ENCODE measurements around the gene INTS4. TPM values are rescaled to one million over a fixed set of nuclear protein-coding genes. Genes with fewer than 3 reads are reported as not detected.
A peak's percentile ranks its signal among the peaks of the same experiment; 100 is the strongest.

Gene INTS4
- polyA plus RNA-seq, 1 of the 3 experiments (the other 2 are of a cell fraction), result 23.0 TPM

DNA sequence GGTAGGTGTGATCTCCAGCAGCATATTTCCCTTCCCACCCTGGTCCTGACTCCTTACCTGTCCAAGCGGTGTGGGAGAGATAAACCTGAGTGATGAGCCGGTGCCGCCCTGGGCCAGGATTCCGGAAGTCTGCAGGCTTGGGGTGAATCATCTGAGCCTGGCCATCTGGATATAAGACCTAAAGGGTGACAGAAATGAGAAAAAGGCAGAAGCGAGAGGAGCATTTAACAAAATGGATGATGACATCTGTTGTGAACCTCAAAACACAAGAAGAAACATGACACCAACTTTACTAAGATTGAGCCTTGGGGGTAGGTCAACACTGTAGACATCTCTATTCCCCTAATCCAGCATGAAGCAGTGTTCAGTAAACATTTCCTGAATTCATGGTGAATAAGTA, 110.7 kb downstream of the INTS4 start (continued):
- TF ChIP-seq TAF1 (IDR thresholded peaks at IDR 0.05; ENCODE audit: borderline replicate concordance, low read depth, low read length) (no peak), NRF1 (IDR thresholded peaks at IDR 0.05; ENCODE audit: low read depth, low read length) (no peak)
- TF ChIP-seq, protein P1, sequence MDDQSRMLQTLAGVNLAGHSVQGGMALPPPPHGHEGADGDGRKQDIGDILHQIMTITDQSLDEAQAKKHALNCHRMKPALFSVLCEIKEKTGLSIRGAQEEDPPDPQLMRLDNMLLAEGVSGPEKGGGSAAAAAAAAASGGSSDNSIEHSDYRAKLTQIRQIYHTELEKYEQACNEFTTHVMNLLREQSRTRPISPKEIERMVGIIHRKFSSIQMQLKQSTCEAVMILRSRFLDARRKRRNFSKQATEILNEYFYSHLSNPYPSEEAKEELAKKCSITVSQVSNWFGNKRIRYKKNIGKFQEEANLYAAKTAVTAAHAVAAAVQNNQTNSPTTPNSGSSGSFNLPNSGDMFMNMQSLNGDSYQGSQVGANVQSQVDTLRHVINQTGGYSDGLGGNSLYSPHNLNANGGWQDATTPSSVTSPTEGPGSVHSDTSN (IDR thresholded peaks at IDR 0.05), result peak; percentile 50; the same call in 1 of the 2 replicates
- TF ChIP-seq, protein P2, sequence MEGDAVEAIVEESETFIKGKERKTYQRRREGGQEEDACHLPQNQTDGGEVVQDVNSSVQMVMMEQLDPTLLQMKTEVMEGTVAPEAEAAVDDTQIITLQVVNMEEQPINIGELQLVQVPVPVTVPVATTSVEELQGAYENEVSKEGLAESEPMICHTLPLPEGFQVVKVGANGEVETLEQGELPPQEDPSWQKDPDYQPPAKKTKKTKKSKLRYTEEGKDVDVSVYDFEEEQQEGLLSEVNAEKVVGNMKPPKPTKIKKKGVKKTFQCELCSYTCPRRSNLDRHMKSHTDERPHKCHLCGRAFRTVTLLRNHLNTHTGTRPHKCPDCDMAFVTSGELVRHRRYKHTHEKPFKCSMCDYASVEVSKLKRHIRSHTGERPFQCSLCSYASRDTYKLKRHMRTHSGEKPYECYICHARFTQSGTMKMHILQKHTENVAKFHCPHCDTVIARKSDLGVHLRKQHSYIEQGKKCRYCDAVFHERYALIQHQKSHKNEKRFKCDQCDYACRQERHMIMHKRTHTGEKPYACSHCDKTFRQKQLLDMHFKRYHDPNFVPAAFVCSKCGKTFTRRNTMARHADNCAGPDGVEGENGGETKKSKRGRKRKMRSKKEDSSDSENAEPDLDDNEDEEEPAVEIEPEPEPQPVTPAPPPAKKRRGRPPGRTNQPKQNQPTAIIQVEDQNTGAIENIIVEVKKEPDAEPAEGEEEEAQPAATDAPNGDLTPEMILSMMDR (IDR thresholded peaks at IDR 0.05), result no peak

DNA sequence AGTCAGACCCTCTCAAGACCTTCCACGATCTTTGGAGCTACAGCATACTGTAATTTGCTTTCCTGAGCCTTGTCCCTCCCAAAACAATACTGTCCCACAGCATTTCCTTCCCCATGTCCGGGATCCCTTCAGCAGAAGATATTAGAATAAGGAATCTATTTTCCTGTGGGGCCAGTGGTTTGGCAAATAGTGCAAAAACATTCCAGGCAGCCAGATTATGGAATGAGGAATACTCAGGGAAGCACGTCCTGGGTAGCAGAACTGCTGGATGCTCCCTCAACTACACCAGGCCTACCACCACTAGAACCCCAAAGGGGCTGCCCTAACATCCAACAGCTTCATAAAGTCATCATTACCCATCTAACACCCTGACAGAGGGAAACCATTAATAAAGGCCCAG, 112.1 kb downstream of the INTS4 start:
- Histone ChIP-seq H3F3A (replicated peaks; ENCODE audit: insufficient read depth) (peaks cover 13% of the 10 kb centered on the region), H3K27me3 (ENCODE audit: insufficient read depth) (no peaks in the 10 kb centered on the region), H3K9ac (no peak overlapping the region), H3K9me3 (no peaks in the 10 kb centered on the region), H3K27ac (ENCODE audit: low read depth in 2 of 2, low read length in 1 of 2) (no peak overlapping the region), H3K4me1 (ENCODE audit: control insufficient read depth in 1 of 2, insufficient read depth in 2 of 2, low read depth in 1 of 2, low read length in 1 of 2) (peaks cover 9 to 16% of the 10 kb centered on the region in 2 experiments; a peak in 1 of 4 replicates), H3K4me2 (no peak overlapping the region), H4K20me1 (ENCODE audit: insufficient read depth) (no peaks in the 10 kb centered on the region), H3K9me2 (no peaks in the 10 kb centered on the region), H3K36me3 (replicated peaks in 1 of 2; ENCODE audit: control insufficient read depth in 1 of 2, insufficient read depth in 2 of 2, low read length in 1 of 2) (peaks cover 13 to 36% of the 10 kb centered on the region in 2 experiments), H2AFZ (ENCODE audit: low read depth) (no peak overlapping the region), H3K4me3 (ENCODE audit: low read depth in 2 of 2, low read length in 1 of 2) (no peak overlapping the region), H3K79me2 (ENCODE audit: insufficient read depth) (no peaks in the 10 kb centered on the region)
- WGBS (ENCODE audit: low lambda C conversion rate), result 86% methylated on average over 3 of the region's 3 CpGs
- no peak for DNase-seq
- ChIA-PET POLR2A (no interaction called here), CTCF (interaction anchor here (0.5 to 1.1 kb wide), 2 partner anchors 58 to 89 kb away, joined by 3 to 4 read pairs; no protein-coding TSS in a partner anchor)
- TF ChIP-seq YY1 (IDR thresholded peaks at IDR 0.05; ENCODE audit: low read depth) (no peak), POLR2AphosphoS5 (IDR thresholded peaks at IDR 0.05; ENCODE audit: low read depth, low read length) (no peak), GABPA (IDR thresholded peaks at IDR 0.05; ENCODE audit: low read depth) (no peak), SMC3 (IDR thresholded peaks at IDR 0.05; ENCODE audit: low read depth, low read length) (no peak), MXI1 (IDR thresholded peaks at IDR 0.05; ENCODE audit: low read depth, low read length) (no peak), FOXM1 (IDR thresholded peaks at IDR 0.05; ENCODE audit: low read depth) (no peak), ELF1 (IDR thresholded peaks at IDR 0.05) (no peak), JUND (IDR thresholded peaks at IDR 0.05) (no peak)
- TF ChIP-seq, protein P3, sequence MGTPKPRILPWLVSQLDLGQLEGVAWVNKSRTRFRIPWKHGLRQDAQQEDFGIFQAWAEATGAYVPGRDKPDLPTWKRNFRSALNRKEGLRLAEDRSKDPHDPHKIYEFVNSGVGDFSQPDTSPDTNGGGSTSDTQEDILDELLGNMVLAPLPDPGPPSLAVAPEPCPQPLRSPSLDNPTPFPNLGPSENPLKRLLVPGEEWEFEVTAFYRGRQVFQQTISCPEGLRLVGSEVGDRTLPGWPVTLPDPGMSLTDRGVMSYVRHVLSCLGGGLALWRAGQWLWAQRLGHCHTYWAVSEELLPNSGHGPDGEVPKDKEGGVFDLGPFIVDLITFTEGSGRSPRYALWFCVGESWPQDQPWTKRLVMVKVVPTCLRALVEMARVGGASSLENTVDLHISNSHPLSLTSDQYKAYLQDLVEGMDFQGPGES (IDR thresholded peaks at IDR 0.05; ENCODE audit: low read depth, low read length), result no peak
- TF ChIP-seq, protein P1 (IDR thresholded peaks at IDR 0.05), result no peak
- TF ChIP-seq, protein P4, sequence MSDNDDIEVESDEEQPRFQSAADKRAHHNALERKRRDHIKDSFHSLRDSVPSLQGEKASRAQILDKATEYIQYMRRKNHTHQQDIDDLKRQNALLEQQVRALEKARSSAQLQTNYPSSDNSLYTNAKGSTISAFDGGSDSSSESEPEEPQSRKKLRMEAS (IDR thresholded peaks at IDR 0.05; ENCODE audit: low read depth), result no peak
- TF ChIP-seq, protein P5, sequence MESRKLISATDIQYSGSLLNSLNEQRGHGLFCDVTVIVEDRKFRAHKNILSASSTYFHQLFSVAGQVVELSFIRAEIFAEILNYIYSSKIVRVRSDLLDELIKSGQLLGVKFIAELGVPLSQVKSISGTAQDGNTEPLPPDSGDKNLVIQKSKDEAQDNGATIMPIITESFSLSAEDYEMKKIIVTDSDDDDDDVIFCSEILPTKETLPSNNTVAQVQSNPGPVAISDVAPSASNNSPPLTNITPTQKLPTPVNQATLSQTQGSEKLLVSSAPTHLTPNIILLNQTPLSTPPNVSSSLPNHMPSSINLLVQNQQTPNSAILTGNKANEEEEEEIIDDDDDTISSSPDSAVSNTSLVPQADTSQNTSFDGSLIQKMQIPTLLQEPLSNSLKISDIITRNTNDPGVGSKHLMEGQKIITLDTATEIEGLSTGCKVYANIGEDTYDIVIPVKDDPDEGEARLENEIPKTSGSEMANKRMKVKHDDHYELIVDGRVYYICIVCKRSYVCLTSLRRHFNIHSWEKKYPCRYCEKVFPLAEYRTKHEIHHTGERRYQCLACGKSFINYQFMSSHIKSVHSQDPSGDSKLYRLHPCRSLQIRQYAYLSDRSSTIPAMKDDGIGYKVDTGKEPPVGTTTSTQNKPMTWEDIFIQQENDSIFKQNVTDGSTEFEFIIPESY (IDR thresholded peaks at IDR 0.05; ENCODE audit: borderline replicate concordance, low read depth), result no peak
- TF ChIP-seq, protein P2 (IDR thresholded peaks at IDR 0.05), result no peak
- TF ChIP-seq, protein P6, sequence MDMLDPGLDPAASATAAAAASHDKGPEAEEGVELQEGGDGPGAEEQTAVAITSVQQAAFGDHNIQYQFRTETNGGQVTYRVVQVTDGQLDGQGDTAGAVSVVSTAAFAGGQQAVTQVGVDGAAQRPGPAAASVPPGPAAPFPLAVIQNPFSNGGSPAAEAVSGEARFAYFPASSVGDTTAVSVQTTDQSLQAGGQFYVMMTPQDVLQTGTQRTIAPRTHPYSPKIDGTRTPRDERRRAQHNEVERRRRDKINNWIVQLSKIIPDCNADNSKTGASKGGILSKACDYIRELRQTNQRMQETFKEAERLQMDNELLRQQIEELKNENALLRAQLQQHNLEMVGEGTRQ (IDR thresholded peaks at IDR 0.05; ENCODE audit: borderline replicate concordance, low read depth, low read length), result no peak

Data from SK-N-SH (cell line).